Smooth muscle cell (in vitro differentiated cells): ENCODE data around the gene CNOT1. TPM values are rescaled to one million over a fixed set of nuclear protein-coding genes. Genes with fewer than 3 reads are reported as not detected.

ENCODE experiments used
- DNase-seq: peaks from one replicate; lab custom pipeline; 2025; ENCODE audit not compliant: unreplicated experiment; lab: John Stamatoyannopoulos, UW
- H2AFZ ChIP-seq: fragments of 200-600 bp; sonication (generic); 2 replicates; pipeline ENCODE4 v1.6.0; 2016; ENCODE audit warnings: antibody characterized with exemption, low read depth, mild to moderate bottlenecking
- H3F3A ChIP-seq: fragments of 200-600 bp; sonication (generic); 2 replicates; pipeline ENCODE4 v1.6.0; 2017; ENCODE audit warnings: antibody characterized with exemption, low read depth
- H3K27ac ChIP-seq: fragments of 200-600 bp; sonication (generic); 2 replicates; pipeline ENCODE4 v1.5.1; 2016; ENCODE audit warnings: low read depth, mild to moderate bottlenecking
- H3K27me3 ChIP-seq: fragments of 200-600 bp; sonication (generic); 2 replicates; pipeline ENCODE4 v1.6.1; 2016; ENCODE audit warnings: low read depth, mild to moderate bottlenecking
- H3K36me3 ChIP-seq: fragments of 200-600 bp; sonication (generic); 2 replicates; pipeline ENCODE4 v1.5.1; 2016; ENCODE audit warnings: low read depth
- H3K4me1 ChIP-seq: fragments of 200-600 bp; sonication (generic); 2 replicates; pipeline ENCODE4 v1.5.1; 2016; ENCODE audit warnings: low read depth
- H3K4me2 ChIP-seq: fragments of 200-600 bp; sonication (generic); 2 replicates; pipeline ENCODE4 v1.6.0; 2016; ENCODE audit warnings: mild to moderate bottlenecking
- H3K4me3 ChIP-seq: fragments of 200-600 bp; sonication (generic); 2 replicates; pipeline ENCODE4 v1.5.1; 2016; ENCODE audit warnings: mild to moderate bottlenecking
- H3K79me2 ChIP-seq: fragments of 200-600 bp; sonication (generic); 2 replicates; pipeline ENCODE4 v1.6.0; 2016; ENCODE audit warnings: low read depth, mild to moderate bottlenecking
- H3K9ac ChIP-seq: fragments of 200-600 bp; sonication (generic); 2 replicates; pipeline ENCODE4 v1.6.0; 2016; ENCODE audit warnings: low read depth
- H3K9me3 ChIP-seq: fragments of 200-600 bp; sonication (generic); replicated peaks from 2 replicates; pipeline ENCODE4 v1.5.1; 2016; ENCODE audit warnings: low read depth
- H4K20me1 ChIP-seq: fragments of 200-600 bp; sonication (generic); 2 replicates; pipeline ENCODE4 v1.6.0; 2016; ENCODE audit warnings: low read depth
- WGBS: methylation state at CpG from one replicate; pipeline ENCODE4 v1.1.7; 2016; ENCODE audit warnings: low lambda C conversion rate; 5-methylcytosine and 5-hydroxymethylcytosine counted together
- polyA plus RNA-seq: library from polyadenylated mRNA; unstranded; fragments of >200 nt; fragmentation: Nextera tagmentation; extraction: Ambion mirVana; gene quantifications from 2 replicates; pipeline ENCODE4 v1.2.1, GENCODE V29; 2016
- total RNA-seq: library from RNA; depleted of rRNA; stranded (reverse); fragments of >200 nt; gene quantifications from 2 replicates; pipeline ENCODE4 v1.2.3, GENCODE V29; 2014
- TF ChIP-seq, protein P1 (sequence below): fragments of 200-600 bp; sonication (generic); IDR thresholded peaks from 2 replicates; pipeline ENCODE4 v1.5.1; 2017; ENCODE audit warnings: borderline replicate concordance, mild to moderate bottlenecking, antibody characterized with exemption; ENCODE audit not compliant: insufficient read depth, poor library complexity, severe bottlenecking

The CNOT1 gene
- total and polyA plus RNA-seq, 2 experiments from 2014 or later, result 42.6 to 88.4 TPM

DNA sequence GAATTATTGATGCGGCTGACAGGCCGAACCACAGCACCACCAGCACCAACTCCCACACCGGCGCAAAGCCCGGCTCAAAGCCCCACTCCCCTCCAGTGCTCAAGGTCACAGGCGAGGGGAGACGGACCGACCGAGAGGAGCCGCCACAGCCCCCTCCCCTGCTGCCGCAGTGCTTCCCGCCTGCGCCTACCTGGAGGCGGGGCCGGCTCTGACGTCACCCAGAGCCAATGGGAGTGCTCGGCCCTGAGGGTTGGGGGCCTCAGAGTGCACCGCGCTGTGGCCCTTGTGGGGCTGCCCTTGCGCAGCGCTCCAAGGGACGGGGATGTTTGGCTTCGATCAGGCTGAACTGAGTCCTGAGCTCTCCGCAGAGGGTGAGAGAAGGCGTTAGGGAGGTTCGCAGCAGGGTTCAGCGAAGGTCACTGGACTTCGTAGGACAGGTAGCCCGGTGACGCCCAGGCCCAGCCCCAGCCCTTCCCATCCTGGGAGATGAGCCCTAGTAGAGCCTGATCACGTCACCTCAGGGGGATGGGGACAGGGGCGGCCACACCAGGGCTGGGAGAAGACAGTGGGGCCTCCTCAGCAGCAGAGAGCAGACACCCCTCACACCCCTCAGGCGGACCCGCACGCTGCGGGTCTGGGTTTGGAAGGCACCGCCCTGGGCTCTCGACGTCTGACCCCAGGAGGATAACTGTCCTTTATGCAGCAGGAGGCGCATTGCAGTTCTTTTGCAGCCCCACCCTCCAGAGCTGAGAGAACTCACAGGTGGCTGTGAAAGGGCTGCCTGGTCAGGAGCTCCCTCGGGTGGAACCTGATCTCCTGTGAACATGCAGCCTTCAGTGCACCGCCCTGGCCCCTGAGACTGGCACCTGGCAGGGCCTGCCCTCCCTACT is 128.1 kb downstream of the CNOT1 start:
- H3K4me3 ChIP-seq, result peak overlapping the region; percentile 63
- peak overlapping the region; percentile 91 for H3K4me2 ChIP-seq
- no peaks in the 10 kb centered on the region for H3K79me2 ChIP-seq
- H2AFZ ChIP-seq, result no peak overlapping the region
- H4K20me1 ChIP-seq, result no peaks in the 10 kb centered on the region
- H3K4me1 ChIP-seq, result peaks cover 8% of the 10 kb centered on the region
- TF ChIP-seq, protein P1, sequence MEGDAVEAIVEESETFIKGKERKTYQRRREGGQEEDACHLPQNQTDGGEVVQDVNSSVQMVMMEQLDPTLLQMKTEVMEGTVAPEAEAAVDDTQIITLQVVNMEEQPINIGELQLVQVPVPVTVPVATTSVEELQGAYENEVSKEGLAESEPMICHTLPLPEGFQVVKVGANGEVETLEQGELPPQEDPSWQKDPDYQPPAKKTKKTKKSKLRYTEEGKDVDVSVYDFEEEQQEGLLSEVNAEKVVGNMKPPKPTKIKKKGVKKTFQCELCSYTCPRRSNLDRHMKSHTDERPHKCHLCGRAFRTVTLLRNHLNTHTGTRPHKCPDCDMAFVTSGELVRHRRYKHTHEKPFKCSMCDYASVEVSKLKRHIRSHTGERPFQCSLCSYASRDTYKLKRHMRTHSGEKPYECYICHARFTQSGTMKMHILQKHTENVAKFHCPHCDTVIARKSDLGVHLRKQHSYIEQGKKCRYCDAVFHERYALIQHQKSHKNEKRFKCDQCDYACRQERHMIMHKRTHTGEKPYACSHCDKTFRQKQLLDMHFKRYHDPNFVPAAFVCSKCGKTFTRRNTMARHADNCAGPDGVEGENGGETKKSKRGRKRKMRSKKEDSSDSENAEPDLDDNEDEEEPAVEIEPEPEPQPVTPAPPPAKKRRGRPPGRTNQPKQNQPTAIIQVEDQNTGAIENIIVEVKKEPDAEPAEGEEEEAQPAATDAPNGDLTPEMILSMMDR, result no peak
- no peaks in the 10 kb centered on the region for H3K27me3 ChIP-seq
- WGBS, result 12% methylated on average over 40 of the region's 42 CpGs
- peak overlapping the region; percentile 72 for H3K9ac ChIP-seq
- H3F3A ChIP-seq, result no peaks in the 10 kb centered on the region
- no peaks in the 10 kb centered on the region for H3K9me3 ChIP-seq
- no peak overlapping the region for H3K27ac ChIP-seq
- H3K36me3 ChIP-seq, result no peaks in the 10 kb centered on the region
- no peak for DNase-seq

DNA sequence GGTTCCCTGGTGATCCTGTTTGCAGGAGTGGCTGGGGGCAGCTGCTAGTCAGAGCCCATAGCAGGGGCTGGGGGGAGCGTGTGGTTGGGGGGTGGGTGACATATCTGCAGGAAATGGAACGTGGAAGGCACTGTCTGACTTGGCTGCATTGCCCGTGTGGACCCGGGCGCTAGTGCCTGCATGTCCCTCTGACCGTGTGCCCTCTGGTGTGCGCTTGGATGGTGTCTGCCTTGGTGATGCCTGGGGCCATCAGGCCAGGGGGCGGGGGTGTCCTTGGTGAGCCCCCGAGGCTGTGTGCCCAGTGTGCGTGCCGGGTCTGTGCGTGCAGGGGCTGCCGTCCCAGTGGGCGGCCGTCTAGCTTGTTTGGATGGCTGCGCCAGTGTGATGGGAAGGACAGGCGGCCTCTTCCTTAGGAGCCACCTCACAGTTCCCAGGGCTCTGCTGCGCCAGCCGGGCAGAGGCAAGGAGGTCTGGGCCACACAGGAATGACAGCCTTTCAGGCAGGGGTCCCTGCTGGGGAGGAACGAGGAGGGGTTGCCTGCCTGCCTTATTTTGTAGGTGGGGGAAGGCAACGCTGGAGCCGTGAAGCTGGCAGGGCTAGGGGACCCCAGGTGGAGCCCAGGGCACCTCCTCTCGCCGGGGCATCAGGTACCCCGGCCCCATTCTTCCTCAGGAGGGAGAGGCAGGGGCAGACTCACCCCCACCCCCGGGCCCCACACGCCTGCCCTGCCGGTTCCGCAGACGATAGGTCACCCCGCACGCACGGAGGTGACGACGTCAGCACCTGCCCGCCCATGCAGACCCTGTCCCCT is 129.0 kb downstream of the CNOT1 start:
- Histone ChIP-seq H3K4me2 (peak overlapping the region; percentile 91), H2AFZ (no peak overlapping the region), H3K4me3 (peak overlapping the region; percentile 63), H3K9me3 (no peaks in the 10 kb centered on the region), H3K4me1 (peaks cover 12% of the 10 kb centered on the region), H3K27me3 (no peaks in the 10 kb centered on the region), H3K36me3 (no peaks in the 10 kb centered on the region), H3F3A (no peaks in the 10 kb centered on the region), H3K27ac (no peak overlapping the region), H3K9ac (peak overlapping the region; percentile 72), H3K79me2 (no peaks in the 10 kb centered on the region), H4K20me1 (no peaks in the 10 kb centered on the region)
- DNase-seq, result no peak
- 9% methylated on average over 31 of the region's 36 CpGs for WGBS
- TF ChIP-seq, protein P1, result no peak

DNA sequence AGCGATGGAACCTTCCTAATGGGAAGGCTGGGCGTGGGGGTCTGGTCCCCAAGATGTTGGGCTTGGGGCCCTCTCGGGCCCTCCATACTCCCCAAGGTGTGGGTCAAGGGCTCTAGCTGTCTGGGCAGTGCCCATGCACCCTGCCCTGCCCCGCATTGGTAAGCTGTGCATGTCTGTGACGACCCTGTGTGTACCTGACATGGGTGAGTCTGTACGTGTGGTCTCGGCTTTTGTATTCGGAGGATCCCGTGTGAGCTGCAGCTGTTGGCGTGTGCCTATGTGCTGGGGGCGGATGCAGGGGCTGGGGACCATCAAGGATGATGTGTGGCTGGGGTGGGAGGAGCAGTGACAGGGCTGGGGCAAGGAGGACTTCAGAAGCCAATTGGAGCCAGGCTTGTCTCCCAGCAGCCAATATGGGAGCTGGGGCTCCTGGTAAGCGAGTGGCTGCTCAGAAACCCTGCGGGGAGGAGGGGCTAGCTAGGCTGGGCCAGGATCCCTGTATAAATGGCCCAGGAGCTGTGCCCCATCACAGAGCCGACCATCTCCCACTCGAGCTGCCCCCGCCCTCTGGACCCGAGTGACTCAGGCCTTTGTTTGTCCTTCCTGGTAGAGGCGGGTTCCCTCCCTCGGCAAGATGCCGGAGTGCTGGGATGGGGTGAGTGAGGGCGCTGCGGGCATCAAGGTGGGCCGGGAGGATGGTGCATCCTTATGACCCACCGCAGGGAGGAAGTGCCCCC is 129.8 kb downstream of the CNOT1 start, which contains the start of gene NDRG4:
TSS of gene NDRG4 (plus strand) at position 529 of the 737 bp plus-strand sequence. CDS start at position 635, 106 bp downstream.
- no peaks in the 10 kb centered on the region for H3K9me3 ChIP-seq
- H3K9ac ChIP-seq, result peak within 1 kb of the TSS; percentile 72
- no peaks in the 10 kb centered on the region for H4K20me1 ChIP-seq
- no peak within 1 kb of the TSS for H3K27ac ChIP-seq
- WGBS, result 34% methylated on average over 24 of the region's 24 CpGs
- H3K4me1 ChIP-seq, result peaks cover 16% of the 10 kb centered on the region
- TF ChIP-seq, protein P1, result no peak
- H3K79me2 ChIP-seq, result no peaks in the 10 kb centered on the region
- peak within 1 kb of the TSS; percentile 91 for H3K4me2 ChIP-seq
- DNase-seq, result no peak
- no peak within 1 kb of the TSS for H2AFZ ChIP-seq
- no peaks in the 10 kb centered on the region for H3K36me3 ChIP-seq
- H3K27me3 ChIP-seq, result no peaks in the 10 kb centered on the region
- H3F3A ChIP-seq, result no peaks in the 10 kb centered on the region
- H3K4me3 ChIP-seq, result peak within 1 kb of the TSS; percentile 63
